GM21360 (cell line): ENCODE results near the gene IQCE.
"Not testable (repeated sequence)": the region's sequence is repeated elsewhere in the genome, so short reads cannot be mapped to it uniquely, and the experiment has no call there.

ENCODE experiments used
- ATAC-seq: cut with Tn5 transposase; IDR thresholded peaks from one replicate; pipeline ENCODE4 v1.9.1; 2021; ENCODE audit warnings: mild to moderate bottlenecking, moderate library complexity; ENCODE audit not compliant: unreplicated experiment

The IQCE gene

GRCh38 chr7:2521341-2521745, 37.4 kb upstream of the IQCE start:
- no peak for ATAC-seq

- ATAC-seq = no peak
Observed at GRCh38 chr7:2521952-2522591, 36.7 kb upstream of the IQCE start.

GRCh38 chr7:2522780-2523433, 35.9 kb upstream of the IQCE start:
- ATAC-seq = no peak

- no peak for ATAC-seq
Observed at GRCh38 chr7:2523461-2523936, 35.3 kb upstream of the IQCE start.

DNA sequence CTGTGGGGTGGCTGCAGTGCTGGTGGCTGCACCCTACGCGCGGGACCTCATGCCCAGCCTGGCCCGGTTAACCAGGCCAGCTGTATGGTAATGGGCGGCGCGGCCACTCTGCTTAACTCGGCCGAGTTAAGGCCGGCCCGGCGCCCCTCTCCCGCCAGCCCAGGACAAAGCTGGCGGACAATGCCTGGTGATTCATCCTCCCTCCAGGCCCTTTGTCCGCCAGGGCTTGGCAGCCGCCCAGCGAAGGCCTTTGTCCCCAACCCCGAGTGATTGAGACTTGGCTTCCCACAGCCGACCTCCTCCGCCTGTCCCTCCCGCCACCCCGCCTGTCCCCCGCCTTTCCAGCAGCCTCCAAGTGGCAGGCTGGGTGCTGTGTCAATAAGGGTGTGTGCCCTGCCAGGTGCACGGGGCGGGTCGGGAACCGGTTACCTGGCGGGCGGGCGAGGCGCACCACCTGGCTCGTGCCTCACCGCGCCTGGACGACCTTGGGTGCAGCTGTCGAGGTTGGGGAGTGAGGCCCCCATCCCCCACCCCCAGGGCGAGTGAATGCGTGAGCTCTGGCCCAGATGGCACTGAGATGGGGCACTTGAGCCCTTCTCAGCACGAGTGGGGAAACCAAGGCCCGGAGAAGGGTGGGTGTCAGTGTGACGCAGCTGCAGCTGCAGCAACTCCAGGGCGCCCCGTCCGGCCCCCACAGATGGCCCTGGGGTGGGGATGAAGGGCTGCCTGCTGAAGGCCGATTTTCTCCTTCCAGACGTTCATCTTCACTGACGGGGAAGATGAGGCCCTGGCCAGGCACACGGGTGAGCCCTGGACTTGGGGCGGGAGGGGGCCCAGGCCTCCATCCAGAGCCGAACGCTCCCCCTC, 34.6 kb upstream of the IQCE start:
- no peak for ATAC-seq

DNA sequence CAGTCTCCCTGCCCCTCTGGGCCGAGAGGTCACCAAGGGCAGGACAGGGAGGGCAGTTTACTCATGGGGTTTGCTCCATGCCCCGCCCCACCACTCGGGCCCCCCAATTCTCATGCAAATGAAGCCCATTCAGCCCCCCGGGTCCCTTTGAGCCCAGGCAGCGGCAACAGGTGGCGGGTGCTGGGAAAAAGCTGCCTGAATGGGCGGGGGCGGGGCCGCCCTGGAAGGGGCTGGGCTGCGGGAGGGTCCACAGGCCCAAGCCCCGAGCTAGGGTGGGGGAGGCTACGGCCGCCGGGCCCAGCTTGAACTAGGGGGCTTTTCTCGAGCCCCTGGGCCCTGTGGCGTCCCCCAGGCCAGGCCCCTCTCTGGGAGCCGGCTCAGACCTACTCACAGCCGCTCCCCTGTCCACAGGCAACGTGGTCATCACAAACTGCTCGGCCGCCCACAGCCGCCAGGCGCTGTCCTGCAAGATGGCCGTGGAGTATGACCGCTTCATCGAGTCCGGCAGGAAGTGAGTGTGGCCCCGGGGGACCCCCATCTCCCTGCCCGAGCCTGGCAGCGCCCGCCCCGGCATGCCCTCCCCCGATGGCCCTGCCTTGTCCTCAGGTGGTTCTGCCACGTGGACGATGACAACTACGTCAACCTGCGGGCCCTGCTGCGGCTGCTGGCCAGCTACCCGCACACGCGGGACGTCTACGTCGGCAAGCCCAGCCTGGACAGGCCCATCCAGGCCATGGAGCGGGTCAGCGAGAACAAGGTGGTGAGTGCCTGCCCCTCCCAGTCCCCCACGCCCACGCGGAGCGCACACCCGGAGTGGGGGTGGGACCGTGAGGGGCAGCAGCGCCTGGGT, 33.7 kb upstream of the IQCE start:
- no peak for ATAC-seq

- no peak for ATAC-seq
Observed at GRCh38 chr7:2525658-2526630, 32.8 kb upstream of the IQCE start.

GRCh38 chr7:2526659-2527504, 31.9 kb upstream of the IQCE start:
- no peak for ATAC-seq

DNA sequence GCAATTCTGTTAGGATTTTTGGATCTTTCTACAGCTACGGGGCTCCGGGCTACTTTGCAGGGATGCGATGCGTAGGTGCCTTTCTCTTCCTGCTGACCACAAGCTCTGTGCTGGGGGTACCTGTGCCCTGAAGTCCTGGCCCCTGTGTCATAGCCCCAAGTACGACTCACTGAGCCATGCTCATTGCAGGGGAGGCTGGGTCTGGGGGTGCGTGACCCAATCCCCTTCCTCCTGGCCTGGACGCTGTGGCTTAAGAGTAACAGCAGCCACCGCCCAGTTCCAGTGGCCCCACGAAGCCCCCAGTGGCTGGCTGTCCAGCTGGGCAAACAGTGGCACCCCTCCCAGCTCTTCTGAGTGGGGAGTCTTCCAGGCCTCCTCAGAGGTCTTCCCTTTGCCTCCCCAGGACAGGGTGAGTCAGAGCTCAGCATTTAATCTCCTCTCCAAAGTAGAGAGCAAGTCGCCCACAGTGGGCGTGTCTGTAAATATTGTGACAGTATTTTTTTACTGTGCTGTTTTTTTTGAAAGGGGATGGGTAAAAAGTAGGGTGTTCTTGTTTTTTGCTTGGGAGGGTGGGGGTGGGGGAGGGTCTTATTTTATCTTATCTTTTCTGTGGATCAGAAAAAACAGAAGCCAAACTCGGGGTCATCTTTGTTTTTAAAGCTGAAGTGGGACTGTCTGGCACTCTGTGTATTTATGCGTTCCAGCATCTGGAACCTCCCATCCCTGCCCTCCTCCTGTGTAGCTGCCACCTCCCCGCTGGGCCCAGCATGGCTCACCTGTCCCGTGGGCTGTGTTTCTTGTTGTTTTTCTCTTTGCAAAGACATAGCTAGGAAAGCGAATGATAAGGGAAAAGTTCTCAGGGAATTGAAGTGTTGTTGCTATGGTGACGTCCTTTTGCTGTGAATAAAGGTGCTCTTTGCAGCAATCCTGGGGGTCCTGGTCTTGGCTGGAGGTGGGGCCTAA, 31.0 kb upstream of the IQCE start:
- ATAC-seq = no peak

- ATAC-seq = no peak
Observed at GRCh38 chr7:2528481-2529095, 30.2 kb upstream of the IQCE start.

DNA sequence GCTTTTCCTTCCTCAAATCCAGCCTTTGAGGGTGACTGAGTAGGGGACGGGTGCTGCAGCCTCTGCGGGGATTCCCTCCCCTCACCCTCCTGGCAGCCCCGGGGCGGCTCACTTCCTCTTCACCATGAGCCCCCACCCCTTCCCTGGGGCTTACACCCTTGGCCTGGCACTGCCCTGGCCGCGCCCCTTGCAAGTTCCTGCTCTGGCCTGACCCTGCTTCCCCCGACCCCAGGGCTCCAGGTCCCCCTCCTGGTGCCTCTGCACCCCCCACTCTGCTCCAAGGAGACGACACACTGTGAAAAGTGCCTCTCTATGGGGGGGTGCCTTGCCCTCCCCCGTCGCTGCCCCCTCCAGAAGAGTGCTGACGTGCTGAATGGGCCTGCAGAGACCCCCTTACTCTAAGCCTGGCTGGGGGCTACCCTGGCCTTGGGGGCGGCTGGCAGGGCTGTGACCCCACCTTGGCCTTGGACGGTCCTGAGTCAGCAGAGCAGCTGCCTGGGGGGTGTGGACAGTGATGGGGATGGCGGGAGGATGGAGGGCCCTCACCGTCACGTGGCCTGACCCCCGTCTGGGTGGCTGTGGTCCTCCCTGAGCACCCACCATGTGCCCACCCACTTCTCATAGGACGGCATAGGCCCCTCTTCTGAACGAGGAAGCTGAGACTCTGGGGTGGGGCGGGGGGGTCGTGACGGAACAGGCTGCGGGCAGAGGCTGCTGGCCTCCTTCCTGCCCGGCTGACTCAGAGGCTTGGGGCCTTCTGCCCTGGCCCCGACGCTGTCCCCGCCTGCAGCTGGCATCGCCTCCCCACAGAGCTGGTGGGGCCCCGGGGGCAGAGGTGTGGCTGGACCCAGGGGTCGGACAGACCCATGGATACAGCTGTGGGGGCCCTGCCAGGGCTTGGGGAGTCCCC, 29.4 kb upstream of the IQCE start:
- ATAC-seq = peak; percentile 46

- ATAC-seq = no peak
Observed at GRCh38 chr7:2530071-2530987, 28.4 kb upstream of the IQCE start.

DNA sequence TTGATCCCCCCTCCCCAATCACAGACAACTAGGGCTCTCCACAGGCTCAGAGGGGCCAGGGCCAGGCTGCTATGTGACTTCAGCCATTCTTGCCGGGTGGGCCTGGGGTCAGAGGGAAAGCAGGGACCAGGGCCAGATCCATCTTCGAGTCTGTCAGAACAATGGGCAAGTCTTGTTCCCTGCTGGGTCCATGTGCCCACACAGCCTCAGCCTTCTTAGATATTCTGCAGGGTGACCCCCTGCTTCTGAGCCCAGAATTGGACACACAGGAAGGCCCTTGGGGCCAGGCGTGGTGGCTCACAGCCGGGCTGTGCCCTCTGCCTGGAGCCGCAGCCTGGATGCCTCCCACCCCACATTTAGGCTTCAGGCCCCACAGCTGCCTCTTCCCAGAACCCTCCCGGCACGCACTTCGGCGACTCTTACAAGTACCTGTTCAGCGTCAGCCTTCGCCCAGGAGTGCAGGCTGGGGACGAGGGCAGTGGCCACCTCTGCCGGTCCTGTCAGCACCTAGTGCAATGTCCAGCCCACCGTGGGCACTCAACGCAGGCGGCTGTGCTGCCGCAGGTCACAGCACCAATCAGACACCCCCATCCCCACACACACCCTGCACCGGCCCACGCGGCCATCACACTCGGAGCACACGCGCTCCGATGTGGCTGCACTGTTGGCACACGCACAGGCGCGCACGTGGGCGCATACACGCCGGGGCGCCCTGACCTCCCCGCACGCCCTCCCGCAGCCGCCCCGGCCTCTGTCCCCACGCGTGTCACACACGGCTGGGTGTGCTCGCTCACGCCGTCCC, 27.6 kb upstream of the IQCE start:
- ATAC-seq = not testable (repeated sequence)

GRCh38 chr7:2531796-2532110, 27.0 kb upstream of the IQCE start:
- ATAC-seq = not testable (repeated sequence)
